ENCODE measurements around the gene C19orf38. TPM values are rescaled to one million over a fixed set of nuclear protein-coding genes. Genes with fewer than 3 reads are reported as not detected.

The C19orf38 gene
- polyA plus RNA-seq, 1 donor from 2014 or later: not detected

GRCh38 chr19:10916602-10917001 is 68.4 kb downstream of the C19orf38 start:
- TF ChIP-seq TAF1 (IDR thresholded peaks at IDR 0.05; ENCODE audit: low read depth) (no peak), REST (IDR thresholded peaks at IDR 0.05; ENCODE audit: borderline replicate concordance) (no peak), CTCF (IDR thresholded peaks at IDR 0.05; ENCODE audit: poor library complexity, severe bottlenecking) (no peak), SMC3 (conservative IDR thresholded peaks at IDR 0.05; ENCODE audit: poor library complexity) (no peak), POLR2AphosphoS5 (IDR thresholded peaks at IDR 0.05) (no peak), MXI1 (conservative IDR thresholded peaks at IDR 0.05; ENCODE audit: poor library complexity, severe bottlenecking) (no peak), EZH2 (IDR thresholded peaks at IDR 0.05; ENCODE audit: borderline replicate concordance, insufficient read depth, low read length, poor library complexity, severe bottlenecking) (no peak), EP300 (conservative IDR thresholded peaks at IDR 0.05; ENCODE audit: poor library complexity, severe bottlenecking) (no peak)
- Histone ChIP-seq H4K20me1 (ENCODE audit: insufficient read depth) (no peaks in the 10 kb centered on the region), H3K79me2 (replicated peaks; ENCODE audit: insufficient read depth, low read length) (no peaks in the 10 kb centered on the region), H3K36me3 (ENCODE audit: insufficient read depth, low read length) (no peaks in the 10 kb centered on the region), H2AFZ (ENCODE audit: low read depth, low read length) (no peak overlapping the region), H3K27ac (ENCODE audit: low read length) (no peak overlapping the region), H3K4me2 (ENCODE audit: low read length) (no peak overlapping the region), H3F3A (ENCODE audit: insufficient read depth, low read length, poor library complexity, severe bottlenecking) (no peaks in the 10 kb centered on the region), H3K9ac (ENCODE audit: low read length) (no peak overlapping the region), H3K27me3 (ENCODE audit: insufficient read depth, low read depth, low read length) (no peaks in the 10 kb centered on the region), H3K4me3 (ENCODE audit: low read length) (no peak overlapping the region), H3K9me3 (ENCODE audit: low read length) (no peaks in the 10 kb centered on the region), H3K9me2 (ENCODE audit: insufficient read depth, low read length) (no peaks in the 10 kb centered on the region)

GRCh38 chr19:10918359-10918758 is 70.1 kb downstream of the C19orf38 start:
- Histone ChIP-seq H3K4me3 (ENCODE audit: low read length) (no peak overlapping the region), H2AFZ (ENCODE audit: low read depth, low read length) (no peak overlapping the region), H3K9me2 (ENCODE audit: insufficient read depth, low read length) (no peaks in the 10 kb centered on the region), H4K20me1 (ENCODE audit: insufficient read depth) (no peaks in the 10 kb centered on the region), H3K4me2 (ENCODE audit: low read length) (no peak overlapping the region), H3F3A (ENCODE audit: insufficient read depth, low read length, poor library complexity, severe bottlenecking) (no peaks in the 10 kb centered on the region), H3K27ac (ENCODE audit: low read length) (no peak overlapping the region), H3K9ac (ENCODE audit: low read length) (no peak overlapping the region), H3K36me3 (ENCODE audit: insufficient read depth, low read length) (no peaks in the 10 kb centered on the region), H3K27me3 (ENCODE audit: insufficient read depth, low read depth, low read length) (no peaks in the 10 kb centered on the region), H3K79me2 (replicated peaks; ENCODE audit: insufficient read depth, low read length) (no peaks in the 10 kb centered on the region), H3K9me3 (ENCODE audit: low read length) (no peaks in the 10 kb centered on the region)
- TF ChIP-seq CTCF (IDR thresholded peaks at IDR 0.05; ENCODE audit: poor library complexity, severe bottlenecking) (no peak), REST (IDR thresholded peaks at IDR 0.05; ENCODE audit: borderline replicate concordance) (no peak), RAD21 (conservative IDR thresholded peaks at IDR 0.05) (no peak), POLR2AphosphoS5 (IDR thresholded peaks at IDR 0.05) (no peak), SMC3 (conservative IDR thresholded peaks at IDR 0.05; ENCODE audit: poor library complexity) (no peak), EZH2 (IDR thresholded peaks at IDR 0.05; ENCODE audit: borderline replicate concordance, insufficient read depth, low read length, poor library complexity, severe bottlenecking) (no peak), EP300 (conservative IDR thresholded peaks at IDR 0.05; ENCODE audit: poor library complexity, severe bottlenecking) (no peak)

All from neural cell (in vitro differentiated cells).